ENCODE results near the gene MBLAC1. TPM values are rescaled to one million over a fixed set of nuclear protein-coding genes. Genes with fewer than 3 reads are reported as not detected.

MBLAC1 gene
- total and polyA plus RNA-seq, 2 donors from 2014 or later: 2.4 to 3.7 TPM

GRCh38 chr7:100163006-100163531 is 36.3 kb downstream of the MBLAC1 start:
- H3K9ac ChIP-seq (ENCODE audit: low read length in 3 of 3): no peak overlapping the region
- H3K9me3 ChIP-seq (ENCODE audit: control insufficient read depth in 2 of 3, insufficient read depth in 1 of 3, low read length in 3 of 3): no peaks in the 10 kb centered on the region
- H3K27ac ChIP-seq (ENCODE audit: low read depth in 2 of 2, low read length in 2 of 2): no peak overlapping the region
- no peak overlapping the region for H3K4me3 ChIP-seq (ENCODE audit: low read length in 3 of 3)
- peaks cover 0 to 4% (median 0%) of the 10 kb centered on the region in 3 donors for H3K4me1 ChIP-seq (ENCODE audit: control insufficient read depth in 2 of 3, insufficient read depth in 2 of 3, low read depth in 1 of 3, low read length in 3 of 3)
- no peak for TF ChIP-seq CTCF (IDR thresholded peaks at IDR 0.05; ENCODE audit: borderline replicate concordance, extremely low read depth, insufficient read depth)
- no peaks in the 10 kb centered on the region for H3K36me3 ChIP-seq (ENCODE audit: control insufficient read depth in 2 of 3, insufficient read depth in 3 of 3, low read length in 3 of 3)
- FAIRE-seq (no peak), DNase-seq (no peak)
- H3K27me3 ChIP-seq (ENCODE audit: control insufficient read depth, insufficient read depth, low read length): no peaks in the 10 kb centered on the region
- intact Hi-C loops (cut with DNase I): no loop called here

- Histone ChIP-seq H3K27ac (ENCODE audit: low read depth in 2 of 2, low read length in 2 of 2) (no peak overlapping the region), H3K27me3 (ENCODE audit: control insufficient read depth, insufficient read depth, low read length) (no peaks in the 10 kb centered on the region), H3K4me1 (ENCODE audit: control insufficient read depth in 2 of 3, insufficient read depth in 2 of 3, low read depth in 1 of 3, low read length in 3 of 3) (peaks cover 0 to 6% (median 5%) of the 10 kb centered on the region in 3 donors), H3K9me3 (ENCODE audit: control insufficient read depth in 2 of 3, insufficient read depth in 1 of 3, low read length in 3 of 3) (no peaks in the 10 kb centered on the region), H3K9ac (ENCODE audit: low read length in 3 of 3) (no peak overlapping the region), H3K4me3 (ENCODE audit: low read length in 3 of 3) (no peak overlapping the region), H3K36me3 (ENCODE audit: control insufficient read depth in 2 of 3, insufficient read depth in 3 of 3, low read length in 3 of 3) (no peaks in the 10 kb centered on the region)
- DNase-seq (peak in 1 of 5 donors; percentile 29), FAIRE-seq (no peak)
- intact Hi-C loops (cut with DNase I): no loop called here
- TF ChIP-seq CTCF (IDR thresholded peaks at IDR 0.05; ENCODE audit: borderline replicate concordance, extremely low read depth, insufficient read depth): no peak
Measured at GRCh38 chr7:100163871-100164270, 37.1 kb downstream of the MBLAC1 start.

- Histone ChIP-seq H3K9ac (ENCODE audit: low read length in 3 of 3) (no peak overlapping the region), H3K27me3 (ENCODE audit: control insufficient read depth, insufficient read depth, low read length) (no peaks in the 10 kb centered on the region), H3K4me3 (ENCODE audit: low read length in 3 of 3) (no peak overlapping the region), H3K9me3 (ENCODE audit: control insufficient read depth in 2 of 3, insufficient read depth in 1 of 3, low read length in 3 of 3) (no peaks in the 10 kb centered on the region), H3K4me1 (ENCODE audit: control insufficient read depth in 2 of 3, insufficient read depth in 2 of 3, low read depth in 1 of 3, low read length in 3 of 3) (peaks cover 0 to 5% (median 3%) of the 10 kb centered on the region in 3 donors), H3K36me3 (ENCODE audit: control insufficient read depth in 2 of 3, insufficient read depth in 3 of 3, low read length in 3 of 3) (no peaks in the 10 kb centered on the region), H3K27ac (ENCODE audit: low read depth in 2 of 2, low read length in 2 of 2) (no peak overlapping the region)
- DNase-seq (peak in 1 of 5 donors; percentile 55), FAIRE-seq (no peak)
- no peak for TF ChIP-seq CTCF (IDR thresholded peaks at IDR 0.05; ENCODE audit: borderline replicate concordance, extremely low read depth, insufficient read depth)
- intact Hi-C loops (cut with DNase I): no loop called here
Measured at GRCh38 chr7:100166317-100166940, 39.7 kb downstream of the MBLAC1 start.
